Measurements from ENCODE around the gene SEH1L. TPM values are rescaled to one million over a fixed set of nuclear protein-coding genes. Genes with fewer than 3 reads are reported as not detected.

SEH1L gene
- polyA plus RNA-seq, 1 donor (not counting 4 experiments of a cell fraction or from before 2014, with no cell fraction given), result 60.5 TPM

- TF ChIP-seq EZH2 (IDR thresholded peaks at IDR 0.05; ENCODE audit: low read length) (no peak), CTCF (optimal IDR thresholded peaks at IDR 0.05 in 1 of 3, IDR thresholded peaks at IDR 0.05 in 1 of 3, conservative IDR thresholded peaks at IDR 0.05 in 1 of 3; ENCODE audit: extremely low read depth in 1 of 3, insufficient read depth in 2 of 3, low read length in 3 of 3) (no peak)
- Histone ChIP-seq H3K9ac (ENCODE audit: control insufficient read depth, extremely low read depth, insufficient read depth, low read length) (no peak overlapping the region), H3K9me1 (ENCODE audit: control insufficient read depth, extremely low read depth, insufficient read depth, low read length) (no peaks in the 10 kb centered on the region), H2AFZ (ENCODE audit: control insufficient read depth, low read length) (no peak overlapping the region), H3K9me3 (ENCODE audit: control insufficient read depth, low read depth, low read length) (no peaks in the 10 kb centered on the region), H3K4me3 (ENCODE audit: control insufficient read depth in 2 of 3, extremely low read depth in 1 of 3, insufficient read depth in 2 of 3, low read depth in 1 of 3, low read length in 3 of 3) (no peak overlapping the region), H3K4me1 (ENCODE audit: control insufficient read depth, extremely low read depth, insufficient read depth, low read length) (no peaks in the 10 kb centered on the region), H3K27ac (ENCODE audit: control insufficient read depth, insufficient read depth, low read length) (no peak overlapping the region), H3K27me3 (ENCODE audit: control insufficient read depth, extremely low read depth, insufficient read depth, low read length) (no peaks in the 10 kb centered on the region), H3K79me2 (ENCODE audit: control insufficient read depth, insufficient read depth, low read length) (peaks cover 36% of the 10 kb centered on the region), H3K4me2 (ENCODE audit: control insufficient read depth, extremely low read depth, insufficient read depth, low read depth, low read length) (no peak overlapping the region), H4K20me1 (ENCODE audit: control insufficient read depth, extremely low read depth, insufficient read depth, low read length) (no peaks in the 10 kb centered on the region), H3K36me3 (ENCODE audit: control insufficient read depth in 2 of 2, extremely low read depth in 1 of 2, insufficient read depth in 2 of 2, low read length in 2 of 2) (peaks cover 9 to 12% of the 10 kb centered on the region in 2 experiments)
- DNase-seq (ENCODE audit: low read depth, low spot score) (no peak), FAIRE-seq (no peak)
- dilution Hi-C loops (cut with MboI; ENCODE audit: extremely low pct_ligation_motif_present, low sequenced_read_pairs), result no loop called here
Measured at GRCh38 chr18:12960395-12960794, 12.6 kb downstream of the SEH1L start.

GRCh38 chr18:12960853-12961397 lies 13.1 kb downstream of the SEH1L start:
- H3K27ac ChIP-seq (ENCODE audit: control insufficient read depth, insufficient read depth, low read length), result no peak overlapping the region
- peaks cover 6 to 12% of the 10 kb centered on the region in 2 experiments for H3K36me3 ChIP-seq (ENCODE audit: control insufficient read depth in 2 of 2, extremely low read depth in 1 of 2, insufficient read depth in 2 of 2, low read length in 2 of 2)
- H3K9me3 ChIP-seq (ENCODE audit: control insufficient read depth, low read depth, low read length), result no peaks in the 10 kb centered on the region
- TF ChIP-seq EZH2 (IDR thresholded peaks at IDR 0.05; ENCODE audit: low read length) (no peak), CTCF (optimal IDR thresholded peaks at IDR 0.05 in 1 of 3, IDR thresholded peaks at IDR 0.05 in 1 of 3, conservative IDR thresholded peaks at IDR 0.05 in 1 of 3; ENCODE audit: extremely low read depth in 1 of 3, insufficient read depth in 2 of 3, low read length in 3 of 3) (no peak)
- H3K9me1 ChIP-seq (ENCODE audit: control insufficient read depth, extremely low read depth, insufficient read depth, low read length), result no peaks in the 10 kb centered on the region
- no peaks in the 10 kb centered on the region for H3K4me1 ChIP-seq (ENCODE audit: control insufficient read depth, extremely low read depth, insufficient read depth, low read length)
- FAIRE-seq (no peak), DNase-seq (ENCODE audit: low read depth, low spot score) (no peak)
- no peak overlapping the region for H3K4me2 ChIP-seq (ENCODE audit: control insufficient read depth, extremely low read depth, insufficient read depth, low read depth, low read length)
- H3K4me3 ChIP-seq (ENCODE audit: control insufficient read depth in 2 of 3, extremely low read depth in 1 of 3, insufficient read depth in 2 of 3, low read depth in 1 of 3, low read length in 3 of 3), result no peak overlapping the region
- dilution Hi-C loops (cut with MboI; ENCODE audit: extremely low pct_ligation_motif_present, low sequenced_read_pairs), result no loop called here
- H3K9ac ChIP-seq (ENCODE audit: control insufficient read depth, extremely low read depth, insufficient read depth, low read length), result no peak overlapping the region
- no peaks in the 10 kb centered on the region for H4K20me1 ChIP-seq (ENCODE audit: control insufficient read depth, extremely low read depth, insufficient read depth, low read length)
- no peak overlapping the region for H2AFZ ChIP-seq (ENCODE audit: control insufficient read depth, low read length)
- H3K27me3 ChIP-seq (ENCODE audit: control insufficient read depth, extremely low read depth, insufficient read depth, low read length), result no peaks in the 10 kb centered on the region
- H3K79me2 ChIP-seq (ENCODE audit: control insufficient read depth, insufficient read depth, low read length), result peaks cover 36% of the 10 kb centered on the region

Measured in keratinocyte (primary cell).